Mucosa of descending colon (tissue), 3 donors: Measurements from ENCODE around the gene MAEA. TPM values are rescaled to one million over a fixed set of nuclear protein-coding genes. Genes with fewer than 3 reads are reported as not detected.

Experiments used
- ATAC-seq: fragments of 200-7000 bp; cut with Tn5 transposase; one replicate; pipeline ENCODE4 v1.9.1; 2020; ENCODE audit warnings: mild to moderate bottlenecking, moderate library complexity
- DNase-seq, 3 donors: peaks; one replicate each; pipeline ENCODE4 v3.0.0-alpha.2; 2020
- H3K36me3 ChIP-seq: fragments of 200-600 bp; one replicate; pipeline ENCODE4 v1.8.0; 2021; ENCODE audit warnings: low read depth, mild to moderate bottlenecking
- H3K4me1 ChIP-seq: fragments of 200-600 bp; one replicate; pipeline ENCODE4 v1.8.0; 2021; ENCODE audit warnings: low read depth, mild to moderate bottlenecking
- H3K4me3 ChIP-seq: fragments of 200-600 bp; one replicate; pipeline ENCODE4 v1.8.0; 2021; ENCODE audit warnings: mild to moderate bottlenecking
- H3K9me3 ChIP-seq: fragments of 200-600 bp; one replicate; pipeline ENCODE4 v1.8.0; 2021; ENCODE audit warnings: mild to moderate bottlenecking
- CTCF ChIP-seq: fragments of 200-600 bp; IDR thresholded peaks from one replicate; pipeline ENCODE4 v1.8.0; 2022; ENCODE audit warnings: antibody characterized with exemption, mild to moderate bottlenecking
- intact Hi-C, 2 donors: fragments of 100-400 bp; cut with DNase I in 1 of 2; cut with micrococcal nuclease in 1 of 2; formaldehyde crosslinking; loops; one replicate each; pipeline versions ENCODE4 v1.11.0 to v1.11.1; 2022; cut with DNase I, micrococcal nuclease
- total RNA-seq, 3 donors: library from RNA; stranded (reverse); fragmentation: NEBNext Ultra II Directional in 2 of 3; extraction: Animal tissue kit (Norgen Biotek cat#: 25700) in 2 of 3; gene quantifications; one replicate each; pipeline versions ENCODE4 v1.2.1 to v1.2.4, GENCODE V29; 2021 to 2023
- donor health status: DM: no; HTN: no; CAD: no; lungs with moderate emphysema.
- donor health status: DM: no; HTN: no; CAD: no.
- donor health status: DM: no; HTN: yes; CAD: no.

MAEA gene
- total RNA-seq, 3 donors from 2014 or later = 75.5 to 112 (median 98.4) TPM

GRCh38 chr4:1269209-1269608, 20.5 kb upstream of the MAEA start:
- DNase-seq (no peak), ATAC-seq (no peak)
- Histone ChIP-seq H3K36me3 (no peaks in the 10 kb centered on the region), H3K4me3 (no peak overlapping the region), H3K9me3 (peaks cover 4% of the 10 kb centered on the region), H3K4me1 (no peaks in the 10 kb centered on the region)
- intact Hi-C loops = loop anchor here (10.0 kb wide), 2 partner anchors 104 to 134 kb away; no protein-coding TSS in a partner anchor
- no peak for TF ChIP-seq CTCF

GRCh38 chr4:1271686-1272085, 18.0 kb upstream of the MAEA start:
- Histone ChIP-seq H3K4me3 (no peak overlapping the region), H3K36me3 (no peaks in the 10 kb centered on the region), H3K4me1 (no peaks in the 10 kb centered on the region), H3K9me3 (peaks cover 4% of the 10 kb centered on the region)
- intact Hi-C loops = no loop called here
- TF ChIP-seq CTCF = no peak
- no peak for DNase-seq
- no peak for ATAC-seq

GRCh38 chr4:1274871-1275270, 14.8 kb upstream of the MAEA start:
- intact Hi-C loops = no loop called here
- no peaks in the 10 kb centered on the region for H3K4me1 ChIP-seq
- no peaks in the 10 kb centered on the region for H3K9me3 ChIP-seq
- H3K36me3 ChIP-seq = no peaks in the 10 kb centered on the region
- TF ChIP-seq CTCF = no peak
- ATAC-seq (no peak), DNase-seq (no peak)
- H3K4me3 ChIP-seq = no peak overlapping the region

- Histone ChIP-seq H3K4me3 (no peak overlapping the region), H3K36me3 (no peaks in the 10 kb centered on the region), H3K9me3 (no peaks in the 10 kb centered on the region), H3K4me1 (no peaks in the 10 kb centered on the region)
- no peak for DNase-seq
- no peak for TF ChIP-seq CTCF
- intact Hi-C loops = no loop called here
- ATAC-seq = no peak
Observed at GRCh38 chr4:1276984-1277383, 12.7 kb upstream of the MAEA start.

GRCh38 chr4:1277667-1278665, 11.7 kb upstream of the MAEA start:
- Histone ChIP-seq H3K4me3 (no peak overlapping the region), H3K36me3 (no peaks in the 10 kb centered on the region), H3K4me1 (no peaks in the 10 kb centered on the region), H3K9me3 (no peaks in the 10 kb centered on the region)
- ATAC-seq = no peak
- no peak for TF ChIP-seq CTCF
- no peak for DNase-seq
- intact Hi-C loops = no loop called here
